Kidney epithelial cell (primary cell): ENCODE data around the gene TCN1. TPM values are rescaled to one million over a fixed set of nuclear protein-coding genes. Genes with fewer than 3 reads are reported as not detected.

Source experiments
- DNase-seq: peaks from one replicate; pipeline ENCODE4 v3.0.0-alpha.2; 2010; ENCODE audit warnings: low read depth
- H3K27me3 ChIP-seq: 2 replicates; pipeline ENCODE4 v1.6.0; 2011; ENCODE audit warnings: low read length; ENCODE audit not compliant: control insufficient read depth, insufficient read depth
- H3K36me3 ChIP-seq: 2 replicates; pipeline ENCODE4 v1.5.1; 2011; ENCODE audit warnings: low read length; ENCODE audit not compliant: control insufficient read depth, insufficient read depth
- H3K4me3 ChIP-seq: 2 replicates; pipeline ENCODE4 v1.5.1; 2011; ENCODE audit warnings: low read depth, mild to moderate bottlenecking, control low read depth, low read length
- CTCF ChIP-seq: IDR thresholded peaks from 2 replicates; pipeline ENCODE4 v1.5.1; 2011; ENCODE audit warnings: mild to moderate bottlenecking, moderate library complexity, low read length, control low read depth, inconsistent platforms; ENCODE audit not compliant: insufficient read depth, poor library complexity, severe bottlenecking
- total RNA-seq: library from RNA; depleted of rRNA; stranded (reverse); fragments of >200 nt; gene quantifications from 2 replicates; pipeline ENCODE4 v1.2.3, GENCODE V29; 2015

TCN1 gene
- total RNA-seq, 1 donor from 2014 or later: 2.0 TPM

GRCh38 chr11:59878575-59878974 lies 12.3 kb upstream of the TCN1 start, which contains the start of gene OOSP3:
OOSP3 (plus strand) TSS chr11:59878782; CDS start chr11:59878809, 27 bp downstream.
- no peak for DNase-seq
- Histone ChIP-seq H3K27me3 (no peaks in the 10 kb centered on the region), H3K4me3 (no peak within 1 kb of the TSS), H3K36me3 (no peaks in the 10 kb centered on the region)
- no peak for TF ChIP-seq CTCF

- no peak for DNase-seq
- H3K36me3 ChIP-seq: no peaks in the 10 kb centered on the region
- H3K4me3 ChIP-seq: no peak overlapping the region
- no peaks in the 10 kb centered on the region for H3K27me3 ChIP-seq
- TF ChIP-seq CTCF: no peak
Observed at GRCh38 chr11:59877784-59878183, 11.5 kb upstream of the TCN1 start.

- Histone ChIP-seq H3K4me3 (no peak overlapping the region), H3K36me3 (no peaks in the 10 kb centered on the region), H3K27me3 (no peaks in the 10 kb centered on the region)
- TF ChIP-seq CTCF: no peak
- no peak for DNase-seq
Observed at GRCh38 chr11:59877325-59877724, 11.0 kb upstream of the TCN1 start.

- no peak for TF ChIP-seq CTCF
- no peaks in the 10 kb centered on the region for H3K36me3 ChIP-seq
- DNase-seq: no peak
- no peaks in the 10 kb centered on the region for H3K27me3 ChIP-seq
- no peak overlapping the region for H3K4me3 ChIP-seq
Observed at GRCh38 chr11:59875856-59876519, 9.7 kb upstream of the TCN1 start.

- H3K36me3 ChIP-seq: no peaks in the 10 kb centered on the region
- TF ChIP-seq CTCF: no peak
- DNase-seq: no peak
Observed at GRCh38 chr11:59872076-59872475, 5.8 kb upstream of the TCN1 start.

GRCh38 chr11:59867946-59868345 lies 1.7 kb upstream of the TCN1 start:
- Histone ChIP-seq H3K36me3 (no peaks in the 10 kb centered on the region), H3K27me3 (no peaks in the 10 kb centered on the region), H3K4me3 (no peak overlapping the region)
- TF ChIP-seq CTCF: no peak
- DNase-seq: no peak

More at GRCh38 chr11:59872076-59872475, 5.8 kb upstream of the TCN1 start:
- Histone ChIP-seq H3K4me3 (no peak overlapping the region), H3K27me3 (no peaks in the 10 kb centered on the region)
